GM23248 (cell line): Measurements from ENCODE around the gene GRIP1.

ENCODE experiments used
- EZH2 ChIP-seq: fragments of 200-600 bp; sonication (generic); IDR thresholded peaks from 2 replicates; pipeline ENCODE4 v1.6.1; 2018; ENCODE audit warnings: antibody characterized with exemption, mild to moderate bottlenecking; ENCODE audit not compliant: insufficient read depth, poor library complexity, severe bottlenecking
- EZH2phosphoT487 ChIP-seq: fragments of 200-600 bp; sonication (generic); IDR thresholded peaks from 2 replicates; pipeline ENCODE4 v1.6.1; 2018; ENCODE audit warnings: antibody characterized with exemption, moderate library complexity, mild to moderate bottlenecking, low read depth; ENCODE audit not compliant: insufficient read depth

GRCh38 chr12:66709457-66709773, 30.5 kb upstream of the GRIP1 start:
- TF ChIP-seq EZH2phosphoT487: no peak
- no peak for TF ChIP-seq EZH2
